Colonic mucosa (tissue), 4 donors: Measurements from ENCODE around the gene KIF21A. TPM values are rescaled to one million over a fixed set of nuclear protein-coding genes. Genes with fewer than 3 reads are reported as not detected.

Experiments
- DNase-seq: peaks from one replicate; pipeline ENCODE4 v3.0.0-alpha.2; 2020
- H3K27ac ChIP-seq: fragments of 200-600 bp; one replicate; pipeline ENCODE4 v1.8.0; 2021
- H3K27me3 ChIP-seq: fragments of 200-600 bp; one replicate; pipeline ENCODE4 v1.8.0; 2021
- H3K36me3 ChIP-seq: fragments of 200-600 bp; one replicate; pipeline ENCODE4 v1.8.0; 2021
- H3K4me1 ChIP-seq: fragments of 200-600 bp; one replicate; pipeline ENCODE4 v1.8.0; 2021; ENCODE audit warnings: mild to moderate bottlenecking
- H3K4me3 ChIP-seq: fragments of 200-600 bp; one replicate; pipeline ENCODE4 v1.8.0; 2021
- H3K9ac ChIP-seq, 2 donors: one replicate each; pipeline ENCODE4 v1.7.0; 2013; ENCODE audit warnings: control low read depth in 2 of 2, low read depth in 2 of 2, low read length in 2 of 2
- H3K9me3 ChIP-seq: fragments of 200-600 bp; one replicate; pipeline ENCODE4 v1.8.0; 2021
- CTCF ChIP-seq: fragments of 200-600 bp; IDR thresholded peaks from one replicate; pipeline ENCODE4 v1.8.0; 2022; ENCODE audit warnings: antibody characterized with exemption, mild to moderate bottlenecking
- intact Hi-C: fragments of 100-400 bp; cut with DNase I; formaldehyde crosslinking; loops from one replicate; pipeline ENCODE4 v1.14.1; 2022
- total RNA-seq, 2 donors: library from RNA; stranded (reverse); fragmentation: NEBNext Ultra II Directional in 1 of 2; extraction: Animal tissue kit (Norgen Biotek cat#: 25700) in 1 of 2; gene quantifications; one replicate each; pipeline ENCODE4 v1.2.1, GENCODE V29; 2021
- donor health status: healthy.
- donor health status: DM: no; HTN: no; CAD: no.
- donor health status: DM: no; HTN: no; CAD: no.

KIF21A gene
- total RNA-seq, 2 donors from 2014 or later: 24.6 to 31.0 TPM

- no peak overlapping the region for H3K4me3 ChIP-seq
- no peaks in the 10 kb centered on the region for H3K27me3 ChIP-seq
- H3K36me3 ChIP-seq: no peaks in the 10 kb centered on the region
- no peak overlapping the region for H3K9ac ChIP-seq
- no peak overlapping the region for H3K27ac ChIP-seq
- H3K4me1 ChIP-seq: no peaks in the 10 kb centered on the region
- H3K9me3 ChIP-seq: no peaks in the 10 kb centered on the region
- intact Hi-C loops: no loop called here
- DNase-seq: no peak
- no peak for TF ChIP-seq CTCF
Observed at GRCh38 chr12:39367494-39367893, 75.4 kb downstream of the KIF21A start.

- TF ChIP-seq CTCF: no peak
- Histone ChIP-seq H3K9me3 (no peaks in the 10 kb centered on the region), H3K27me3 (no peaks in the 10 kb centered on the region), H3K27ac (no peak overlapping the region), H3K4me3 (no peak overlapping the region), H3K9ac (no peak overlapping the region), H3K4me1 (no peaks in the 10 kb centered on the region), H3K36me3 (no peaks in the 10 kb centered on the region)
- intact Hi-C loops: no loop called here
- DNase-seq: no peak
Observed at GRCh38 chr12:39365364-39366001, 77.4 kb downstream of the KIF21A start.

GRCh38 chr12:39364196-39364595 lies 78.7 kb downstream of the KIF21A start:
- H3K27me3 ChIP-seq: no peaks in the 10 kb centered on the region
- H3K9me3 ChIP-seq: no peaks in the 10 kb centered on the region
- H3K4me3 ChIP-seq: no peak overlapping the region
- H3K9ac ChIP-seq: no peak overlapping the region
- no peaks in the 10 kb centered on the region for H3K36me3 ChIP-seq
- intact Hi-C loops: no loop called here
- H3K4me1 ChIP-seq: no peaks in the 10 kb centered on the region
- DNase-seq: no peak
- no peak overlapping the region for H3K27ac ChIP-seq
- TF ChIP-seq CTCF: no peak

- Histone ChIP-seq H3K4me3 (no peak overlapping the region), H3K27ac (no peak overlapping the region), H3K9me3 (no peaks in the 10 kb centered on the region), H3K36me3 (no peaks in the 10 kb centered on the region), H3K27me3 (no peaks in the 10 kb centered on the region), H3K9ac (no peak overlapping the region), H3K4me1 (no peaks in the 10 kb centered on the region)
- intact Hi-C loops: no loop called here
- no peak for DNase-seq
- no peak for TF ChIP-seq CTCF
Observed at GRCh38 chr12:39359645-39360044, 83.3 kb downstream of the KIF21A start.

- intact Hi-C loops: no loop called here
- H3K27ac ChIP-seq: no peak overlapping the region
- no peaks in the 10 kb centered on the region for H3K4me1 ChIP-seq
- no peak for TF ChIP-seq CTCF
- H3K9me3 ChIP-seq: no peaks in the 10 kb centered on the region
- no peak overlapping the region for H3K4me3 ChIP-seq
- no peak overlapping the region for H3K9ac ChIP-seq
- no peaks in the 10 kb centered on the region for H3K36me3 ChIP-seq
- no peak for DNase-seq
- H3K27me3 ChIP-seq: no peaks in the 10 kb centered on the region
Observed at GRCh38 chr12:39357041-39357440, 85.9 kb downstream of the KIF21A start.
